WTC11 (cell line): Measurements from ENCODE around the gene DPP8. TPM values are rescaled to one million over a fixed set of nuclear protein-coding genes. Genes with fewer than 3 reads are reported as not detected.

Experiments used
- ATAC-seq: fragments of 200-7000 bp; cut with Tn5 transposase; 2 replicates; pipeline ENCODE4 v1.10.0; 2021; ENCODE audit warnings: mild to moderate bottlenecking, moderate library complexity
- CTCF ChIA-PET: fragments of 300-600 bp; sonication (Branson Sonifier 250); formaldehyde crosslinking; loops from one replicate; lab custom pipeline; 2021; ENCODE audit warnings: antibody characterized with exemption; lab: Charles Lee
- POLR2A ChIA-PET: fragments of 350-600 bp; sonication (Branson Sonifier 250); formaldehyde crosslinking; loops from one replicate; lab custom pipeline; 2021; ENCODE audit warnings: antibody characterized with exemption; lab: Charles Lee
- DNase-seq: peaks from one replicate; pipeline ENCODE4 v3.0.0; 2021; ENCODE audit warnings: low spot score
- H3K27ac Mint-ChIP-seq: 2 replicates; pipeline ENCODE4 v1.8.0; 2021; ENCODE audit warnings: mixed read lengths
- H3K27me3 Mint-ChIP-seq: 2 replicates; pipeline ENCODE4 v1.8.0; 2021; ENCODE audit warnings: low read depth, mild to moderate bottlenecking, moderate library complexity, mixed read lengths
- H3K36me3 Mint-ChIP-seq: 2 replicates; pipeline ENCODE4 v1.8.0; 2021; ENCODE audit warnings: mixed read lengths
- H3K4me1 Mint-ChIP-seq: 2 replicates; pipeline ENCODE4 v1.8.0; 2022; ENCODE audit warnings: mixed read lengths
- H3K4me3 Mint-ChIP-seq: 2 replicates; pipeline ENCODE4 v1.8.0; 2021; ENCODE audit warnings: mild to moderate bottlenecking, moderate library complexity, mixed read lengths
- H3K9me3 Mint-ChIP-seq: 2 replicates; pipeline ENCODE4 v1.8.0; 2021; ENCODE audit warnings: mixed read lengths
- GTF2I ChIP-seq: fragments of 250-450 bp; sonication (Bioruptor Pico); conservative IDR thresholded peaks from 2 replicates; pipeline ENCODE4 v1.4.0; 2021; ENCODE audit warnings: mild to moderate bottlenecking
- ZNF671 ChIP-seq: fragments of 250-450 bp; sonication (Bioruptor Pico); IDR thresholded peaks from 2 replicates; pipeline ENCODE4 v1.8.0; 2021; ENCODE audit warnings: mild to moderate bottlenecking
- total RNA-seq: library from RNA; stranded (reverse); gene quantifications from 3 replicates; pipeline ENCODE4 v1.2.3, GENCODE V29; 2021
- TF ChIP-seq, protein P1 (sequence below): sonication (generic); formaldehyde crosslinking; IDR thresholded peaks from 2 replicates; pipeline ENCODE4 v1.8.0; 2023; ENCODE audit warnings: missing genetic modification reagents

The DPP8 gene
- total RNA-seq, 1 experiment from 2014 or later, result 31.9 TPM

DNA sequence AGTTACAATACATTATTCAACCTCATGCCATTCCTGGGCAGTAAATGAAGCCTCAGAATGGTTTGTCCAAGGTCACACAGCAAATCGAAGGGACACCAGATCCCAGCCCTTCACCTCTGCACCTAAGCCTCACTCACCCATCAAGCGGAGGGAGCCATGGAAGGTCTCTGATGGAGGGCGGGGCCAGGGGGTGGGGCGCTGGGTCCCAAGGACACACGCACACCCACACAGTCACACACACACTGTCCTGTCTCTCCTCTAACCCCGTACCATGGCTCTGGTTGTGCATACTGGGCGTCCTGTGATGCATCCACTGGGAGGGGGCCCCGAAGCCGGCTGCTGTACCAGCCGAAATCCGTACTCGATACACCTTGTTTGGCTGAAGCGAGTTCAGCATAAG, 124.4 kb downstream of the DPP8 start:
- Mint-ChIP-seq H3K4me3 (no peak overlapping the region), H3K4me1 (peaks cover 15% of the 10 kb centered on the region), H3K9me3 (no peaks in the 10 kb centered on the region), H3K27ac (no peak overlapping the region), H3K27me3 (peaks cover 39% of the 10 kb centered on the region), H3K36me3 (peaks cover 8% of the 10 kb centered on the region)
- ChIA-PET CTCF (interaction anchor here (1.3 kb wide), 1 partner anchor 74 kb away, joined by 3 read pairs; no protein-coding TSS in a partner anchor), POLR2A (no interaction called here)
- TF ChIP-seq GTF2I (CRISPR knock-in tag) (no peak), ZNF671 (CRISPR knock-in tag) (no peak)
- TF ChIP-seq, protein P1, sequence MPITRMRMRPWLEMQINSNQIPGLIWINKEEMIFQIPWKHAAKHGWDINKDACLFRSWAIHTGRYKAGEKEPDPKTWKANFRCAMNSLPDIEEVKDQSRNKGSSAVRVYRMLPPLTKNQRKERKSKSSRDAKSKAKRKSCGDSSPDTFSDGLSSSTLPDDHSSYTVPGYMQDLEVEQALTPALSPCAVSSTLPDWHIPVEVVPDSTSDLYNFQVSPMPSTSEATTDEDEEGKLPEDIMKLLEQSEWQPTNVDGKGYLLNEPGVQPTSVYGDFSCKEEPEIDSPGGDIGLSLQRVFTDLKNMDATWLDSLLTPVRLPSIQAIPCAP, result no peak
- no peak for ATAC-seq
- DNase-seq, result no peak

Other genes with a start within 250 kb of the DPP8 start
- gene PARP16, start 230.8 kb downstream of the DPP8 start, total RNA-seq, result 4.7 to 6.2 TPM (median 5.8 TPM) in 3 replicates
- not detected in 3 replicates for gene RNU5A-1, start 221.6 kb downstream of the DPP8 start, total RNA-seq
- gene RNU5B-1, start 213.0 kb downstream of the DPP8 start, total RNA-seq, result 9.7 to 10.4 TPM in 2 of 3 replicates, not detected in the other
- 49.2 to 53.5 TPM (median 53.5 TPM) in 3 replicates for gene IGDCC3, start 139.7 kb downstream of the DPP8 start, total RNA-seq
- gene IGDCC4, start 94.7 kb downstream of the DPP8 start, total RNA-seq, result 14.5 to 15.6 TPM (median 15.3 TPM) in 3 replicates
- 95.9 to 116 TPM (median 114 TPM) in 3 replicates for gene HACD3, start 12.8 kb upstream of the DPP8 start, total RNA-seq
- 28.3 to 31.9 TPM (median 30.7 TPM) in 3 replicates for gene INTS14, start 93.4 kb upstream of the DPP8 start, total RNA-seq
- gene SLC24A1, start 104.2 kb upstream of the DPP8 start, total RNA-seq, result 7.0 to 10.7 TPM (median 10.3 TPM) in 3 replicates